ENCODE data around the gene IFTAP. TPM values are rescaled to one million over a fixed set of nuclear protein-coding genes. Genes with fewer than 3 reads are reported as not detected.
A peak's percentile ranks its signal among the peaks of the same experiment; 100 is the strongest.

IFTAP gene
- polyA plus RNA-seq, 1 of the 3 experiments (the other 2 are of a cell fraction) = 21.8 TPM

DNA sequence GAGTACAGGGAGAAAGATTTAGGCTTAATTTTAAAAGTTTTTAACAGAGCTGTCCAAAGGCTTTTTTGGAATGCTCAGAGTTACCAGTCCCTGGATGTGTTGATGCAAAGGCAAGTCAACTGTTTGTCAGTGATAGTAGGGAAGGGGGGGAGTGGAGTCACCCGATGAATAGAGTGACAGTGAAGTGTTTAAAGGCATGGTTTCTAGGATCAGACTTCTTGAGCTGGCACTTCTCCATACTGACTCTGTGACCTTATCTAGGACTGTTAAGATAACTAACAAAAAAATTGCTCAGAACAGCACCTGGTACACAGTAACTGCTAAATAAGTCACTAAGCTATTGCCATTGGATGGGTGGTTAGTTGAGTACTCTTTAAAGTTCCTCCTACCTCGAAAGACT, 15.1 kb downstream of the IFTAP start:
- Histone ChIP-seq H3K27ac (ENCODE audit: low read depth in 2 of 2, low read length in 1 of 2) (peak overlapping the region in 1 of 2 experiments; percentile 85; a peak in 2 of 4 replicates), H4K20me1 (ENCODE audit: insufficient read depth) (no peaks in the 10 kb centered on the region), H3K9ac (no peak overlapping the region), H3K9me3 (no peaks in the 10 kb centered on the region), H3F3A (replicated peaks; ENCODE audit: insufficient read depth) (no peaks in the 10 kb centered on the region), H3K79me2 (ENCODE audit: insufficient read depth) (no peaks in the 10 kb centered on the region), H3K27me3 (ENCODE audit: insufficient read depth) (no peaks in the 10 kb centered on the region), H2AFZ (ENCODE audit: low read depth) (no peak overlapping the region), H3K4me3 (ENCODE audit: low read depth in 2 of 2, low read length in 1 of 2) (no peak overlapping the region), H3K9me2 (no peaks in the 10 kb centered on the region), H3K36me3 (replicated peaks in 1 of 2; ENCODE audit: control insufficient read depth in 1 of 2, insufficient read depth in 2 of 2, low read length in 1 of 2) (peaks cover 0 to 7% of the 10 kb centered on the region in 2 experiments), H3K4me1 (ENCODE audit: control insufficient read depth in 1 of 2, insufficient read depth in 2 of 2, low read depth in 1 of 2, low read length in 1 of 2) (peaks cover 0 to 21% of the 10 kb centered on the region in 2 experiments; a peak in 2 of 4 replicates), H3K4me2 (no peak overlapping the region)
- WGBS (ENCODE audit: low lambda C conversion rate) = 71% methylated on average over 2 of the region's 2 CpGs
- ChIA-PET CTCF (interaction anchor here (1.6 to 3.6 kb wide), 2 partner anchors 45 to 137 kb away, joined by 3 to 18 read pairs; no protein-coding TSS in a partner anchor), POLR2A (no interaction called here)
- no peak for DNase-seq
- TF ChIP-seq RCOR1 (IDR thresholded peaks at IDR 0.05; ENCODE audit: low read length) (no peak), RAD21 (IDR thresholded peaks at IDR 0.05; ENCODE audit: low read length) (no peak), CHD2 (IDR thresholded peaks at IDR 0.05; ENCODE audit: low read length, partially characterized antibody) (no peak)
- TF ChIP-seq, protein P1, sequence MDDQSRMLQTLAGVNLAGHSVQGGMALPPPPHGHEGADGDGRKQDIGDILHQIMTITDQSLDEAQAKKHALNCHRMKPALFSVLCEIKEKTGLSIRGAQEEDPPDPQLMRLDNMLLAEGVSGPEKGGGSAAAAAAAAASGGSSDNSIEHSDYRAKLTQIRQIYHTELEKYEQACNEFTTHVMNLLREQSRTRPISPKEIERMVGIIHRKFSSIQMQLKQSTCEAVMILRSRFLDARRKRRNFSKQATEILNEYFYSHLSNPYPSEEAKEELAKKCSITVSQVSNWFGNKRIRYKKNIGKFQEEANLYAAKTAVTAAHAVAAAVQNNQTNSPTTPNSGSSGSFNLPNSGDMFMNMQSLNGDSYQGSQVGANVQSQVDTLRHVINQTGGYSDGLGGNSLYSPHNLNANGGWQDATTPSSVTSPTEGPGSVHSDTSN (IDR thresholded peaks at IDR 0.05) = no peak

DNA sequence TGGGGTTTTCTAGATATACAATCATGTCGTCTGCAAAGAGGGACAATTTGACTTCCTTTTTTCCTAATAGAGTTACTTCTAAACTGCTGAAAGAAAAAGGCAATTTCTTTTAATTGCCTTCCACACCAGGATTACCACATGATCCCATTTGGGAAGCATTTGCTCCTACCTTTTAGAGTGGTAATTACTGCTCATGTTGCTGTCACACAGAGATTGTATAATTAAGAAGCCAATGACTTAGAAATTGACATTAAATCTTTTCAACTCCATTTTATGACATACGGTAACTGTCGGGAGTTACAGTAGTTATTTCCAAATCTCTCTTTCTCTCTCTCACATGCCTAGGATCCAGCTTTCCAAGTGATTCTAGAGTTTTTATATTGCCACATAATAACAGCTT, 21.5 kb downstream of the IFTAP start:
- Histone ChIP-seq H3F3A (replicated peaks; ENCODE audit: insufficient read depth) (no peaks in the 10 kb centered on the region), H3K9ac (no peak overlapping the region), H4K20me1 (ENCODE audit: insufficient read depth) (no peaks in the 10 kb centered on the region), H3K9me2 (no peaks in the 10 kb centered on the region), H3K79me2 (ENCODE audit: insufficient read depth) (no peaks in the 10 kb centered on the region), H2AFZ (ENCODE audit: low read depth) (no peak overlapping the region), H3K36me3 (replicated peaks in 1 of 2; ENCODE audit: control insufficient read depth in 1 of 2, insufficient read depth in 2 of 2, low read length in 1 of 2) (peaks cover 0 to 3% of the 10 kb centered on the region in 2 experiments), H3K4me3 (ENCODE audit: low read depth in 2 of 2, low read length in 1 of 2) (no peak overlapping the region), H3K27me3 (ENCODE audit: insufficient read depth) (no peaks in the 10 kb centered on the region), H3K4me2 (no peak overlapping the region), H3K27ac (ENCODE audit: low read depth in 2 of 2, low read length in 1 of 2) (peak overlapping the region in 1 of 2 experiments; percentile 100; a peak in 2 of 4 replicates), H3K4me1 (ENCODE audit: control insufficient read depth in 1 of 2, insufficient read depth in 2 of 2, low read depth in 1 of 2, low read length in 1 of 2) (peaks cover 16 to 41% of the 10 kb centered on the region in 2 experiments; a peak in 3 of 4 replicates), H3K9me3 (no peaks in the 10 kb centered on the region)
- POLR2A ChIA-PET = no interaction called here
- DNase-seq = no peak
- CTCF ChIA-PET = interaction anchor here (1.5 kb wide), 1 partner anchor 132 kb away, joined by 3 read pairs; no protein-coding TSS in a partner anchor
- WGBS (ENCODE audit: low lambda C conversion rate) = 88% methylated on average over 3 of the region's 3 CpGs
- TF ChIP-seq JUND (IDR thresholded peaks at IDR 0.05) = no peak
- TF ChIP-seq, protein P2, sequence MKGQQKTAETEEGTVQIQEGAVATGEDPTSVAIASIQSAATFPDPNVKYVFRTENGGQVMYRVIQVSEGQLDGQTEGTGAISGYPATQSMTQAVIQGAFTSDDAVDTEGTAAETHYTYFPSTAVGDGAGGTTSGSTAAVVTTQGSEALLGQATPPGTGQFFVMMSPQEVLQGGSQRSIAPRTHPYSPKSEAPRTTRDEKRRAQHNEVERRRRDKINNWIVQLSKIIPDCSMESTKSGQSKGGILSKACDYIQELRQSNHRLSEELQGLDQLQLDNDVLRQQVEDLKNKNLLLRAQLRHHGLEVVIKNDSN (IDR thresholded peaks at IDR 0.05; ENCODE audit: borderline replicate concordance, low read depth) = no peak
- TF ChIP-seq, protein P3, sequence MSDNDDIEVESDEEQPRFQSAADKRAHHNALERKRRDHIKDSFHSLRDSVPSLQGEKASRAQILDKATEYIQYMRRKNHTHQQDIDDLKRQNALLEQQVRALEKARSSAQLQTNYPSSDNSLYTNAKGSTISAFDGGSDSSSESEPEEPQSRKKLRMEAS (IDR thresholded peaks at IDR 0.05; ENCODE audit: low read depth) = no peak

Measured in SK-N-SH (cell line).